ENCODE measurements around the gene ZNF497.

GRCh38 chr19:58398545-58398944 is 36.0 kb upstream of the ZNF497 start:
- TF ChIP-seq MAFK (conservative IDR thresholded peaks at IDR 0.05 in 1 of 2, IDR thresholded peaks at IDR 0.05 in 1 of 2; ENCODE audit: low read length in 2 of 2) (no peak), ZNF329 (CRISPR knock-in tag; IDR thresholded peaks at IDR 0.05; ENCODE audit: low read depth) (no peak), KDM1A (CRISPR knock-in tag; IDR thresholded peaks at IDR 0.05) (no peak), TGIF2 (CRISPR knock-in tag; IDR thresholded peaks at IDR 0.05) (no peak)
